Keratinocyte (primary cell): Measurements from ENCODE around the gene BOLL. TPM values are rescaled to one million over a fixed set of nuclear protein-coding genes. Genes with fewer than 3 reads are reported as not detected.

ENCODE experiments used
- DNase-seq: peaks from one replicate; pipeline ENCODE4 v3.0.0-alpha.2; 2011; ENCODE audit warnings: low read depth, missing footprints, low spot score
- FAIRE-seq: peaks from 2 replicates; lab custom pipeline; 2011; peaks lifted over from hg19 to GRCh38; lab: Jason Lieb, UNC
- H2AFZ ChIP-seq: 2 replicates; pipeline ENCODE4 v1.6.0; 2012; ENCODE audit warnings: low read length, control low read depth, inconsistent platforms; ENCODE audit not compliant: control insufficient read depth
- H3K27ac ChIP-seq: 2 replicates; pipeline ENCODE4 v1.5.1; 2011; ENCODE audit warnings: low read length; ENCODE audit not compliant: control insufficient read depth, insufficient read depth
- H3K27me3 ChIP-seq: 3 replicates; pipeline ENCODE4 v1.6.0; 2011; ENCODE audit warnings: low read length; ENCODE audit not compliant: control insufficient read depth, insufficient read depth; ENCODE audit errors: extremely low read depth
- H3K36me3 ChIP-seq, 2 experiments: 2 replicates in 1 of 2; 3 replicates in 1 of 2; pipeline ENCODE4 v1.5.1; 2011; ENCODE audit warnings: low read length in 2 of 2, mild to moderate bottlenecking in 1 of 2; ENCODE audit not compliant: control insufficient read depth in 2 of 2, insufficient read depth in 2 of 2; ENCODE audit errors: extremely low read depth in 1 of 2
- H3K4me1 ChIP-seq: 3 replicates; pipeline ENCODE4 v1.5.1; 2011; ENCODE audit warnings: low read length; ENCODE audit not compliant: control insufficient read depth, insufficient read depth; ENCODE audit errors: extremely low read depth
- H3K4me2 ChIP-seq: 3 replicates; pipeline ENCODE4 v1.6.0; 2011; ENCODE audit warnings: low read depth, low read length; ENCODE audit not compliant: control insufficient read depth, insufficient read depth; ENCODE audit errors: extremely low read depth
- H3K4me3 ChIP-seq, 3 experiments: fragments of 200-600 bp in 1 of 3; sonication (generic) in 1 of 3; 2 replicates in 2 of 3; 3 replicates in 1 of 3; pipeline ENCODE4 v1.5.1; 2011 to 2016; ENCODE audit warnings: low read length in 3 of 3, mild to moderate bottlenecking in 3 of 3, control low read depth in 2 of 3, inconsistent platforms in 1 of 3, low read depth in 1 of 3, mixed read lengths in 1 of 3, mixed run types in 1 of 3, moderate library complexity in 1 of 3; ENCODE audit not compliant: control insufficient read depth in 2 of 3, insufficient read depth in 2 of 3; ENCODE audit errors: extremely low read depth in 1 of 3
- H3K79me2 ChIP-seq: 2 replicates; pipeline ENCODE4 v1.6.0; 2012; ENCODE audit warnings: low read length; ENCODE audit not compliant: control insufficient read depth, insufficient read depth
- H3K9ac ChIP-seq: 3 replicates; pipeline ENCODE4 v1.6.0; 2011; ENCODE audit warnings: low read length; ENCODE audit not compliant: control insufficient read depth, insufficient read depth; ENCODE audit errors: extremely low read depth
- H3K9me1 ChIP-seq: 3 replicates; pipeline ENCODE4 v1.6.0; 2011; ENCODE audit warnings: low read length; ENCODE audit not compliant: control insufficient read depth, insufficient read depth; ENCODE audit errors: extremely low read depth
- H3K9me3 ChIP-seq: 2 replicates; pipeline ENCODE4 v1.5.1; 2012; ENCODE audit warnings: low read depth, low read length; ENCODE audit not compliant: control insufficient read depth
- H4K20me1 ChIP-seq: 3 replicates; pipeline ENCODE4 v1.6.0; 2011; ENCODE audit warnings: low read length; ENCODE audit not compliant: control insufficient read depth, insufficient read depth; ENCODE audit errors: extremely low read depth
- CTCF ChIP-seq, 3 experiments: IDR thresholded peaks in 1 of 3; conservative IDR thresholded peaks in 1 of 3; optimal IDR thresholded peaks in 1 of 3; 2 replicates in 2 of 3; 3 replicates in 1 of 3; pipeline versions ENCODE3 to v1.5.1; 2011; ENCODE audit warnings: low read length in 3 of 3, mild to moderate bottlenecking in 3 of 3, moderate library complexity in 2 of 3, control low read depth in 1 of 3, inconsistent platforms in 1 of 3; ENCODE audit not compliant: insufficient read depth in 2 of 3; ENCODE audit errors: extremely low read depth in 1 of 3
- EZH2 ChIP-seq: IDR thresholded peaks from one replicate; pipeline ENCODE4 v1.6.1; 2012; ENCODE audit warnings: inconsistent platforms, mild to moderate bottlenecking, low read length, moderate library complexity
- dilution Hi-C: fragments of 300-500 bp; cut with MboI; formaldehyde crosslinking; loops from one replicate; pipeline ENCODE4 v1.7.0; 2020; ENCODE audit warnings: low sequenced_read_pairs; ENCODE audit not compliant: extremely low pct_ligation_motif_present
- polyA plus RNA-seq, 5 experiments: library from polyadenylated mRNA; depleted of rRNA in 3 of 5; stranded (reverse) in 3 of 5; stranded (forward) in 1 of 5; unstranded in 1 of 5; fragments of >200 nt; gene quantifications; 1 replicate in 1 of 5; 2 replicates in 3 of 5; 3 replicates in 1 of 5; pipeline versions ENCODE4 v1.2.1 to v1.2.3, GENCODE V29; 2011 to 2012; ENCODE audit warnings: missing spikeins in 2 of 5, low read depth in 1 of 5, low replicate concordance in 1 of 5

BOLL gene
- polyA plus RNA-seq, 1 donor (not counting 4 experiments of a cell fraction or from before 2014, with no cell fraction given), result not detected

DNA sequence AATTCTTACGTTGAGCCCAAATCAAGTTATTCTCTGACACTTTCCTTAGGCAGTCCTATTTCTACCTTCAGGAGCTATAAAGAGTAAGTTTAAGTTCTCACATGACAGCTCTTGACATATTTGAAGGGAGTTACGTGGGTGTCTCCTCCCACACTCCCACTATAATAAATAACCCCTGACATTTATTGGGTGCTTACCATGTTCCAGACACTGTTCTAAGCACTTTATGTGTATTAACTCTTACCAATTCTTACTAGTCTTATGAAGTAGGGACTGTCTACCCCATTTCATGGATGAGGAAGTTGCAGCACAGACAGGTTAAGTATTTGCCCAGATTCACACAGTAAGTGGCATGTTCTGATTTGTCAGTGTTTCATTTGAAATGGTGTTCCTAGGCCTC is 37.2 kb upstream of the BOLL start:
- H3K4me2 ChIP-seq, result no peak overlapping the region
- dilution Hi-C loops, result loop anchor here (25.0 kb wide), 1 partner anchor 290 kb away; no protein-coding TSS in a partner anchor
- no peaks in the 10 kb centered on the region for H3K9me3 ChIP-seq
- H4K20me1 ChIP-seq, result no peaks in the 10 kb centered on the region
- H3K4me3 ChIP-seq, result no peak overlapping the region
- FAIRE-seq (no peak), DNase-seq (no peak)
- H3K79me2 ChIP-seq, result no peaks in the 10 kb centered on the region
- H3K4me1 ChIP-seq, result no peaks in the 10 kb centered on the region
- H3K27me3 ChIP-seq, result no peaks in the 10 kb centered on the region
- H2AFZ ChIP-seq, result no peak overlapping the region
- no peak overlapping the region for H3K27ac ChIP-seq
- H3K9ac ChIP-seq, result no peak overlapping the region
- no peaks in the 10 kb centered on the region for H3K36me3 ChIP-seq
- no peak for TF ChIP-seq EZH2
- no peaks in the 10 kb centered on the region for H3K9me1 ChIP-seq

DNA sequence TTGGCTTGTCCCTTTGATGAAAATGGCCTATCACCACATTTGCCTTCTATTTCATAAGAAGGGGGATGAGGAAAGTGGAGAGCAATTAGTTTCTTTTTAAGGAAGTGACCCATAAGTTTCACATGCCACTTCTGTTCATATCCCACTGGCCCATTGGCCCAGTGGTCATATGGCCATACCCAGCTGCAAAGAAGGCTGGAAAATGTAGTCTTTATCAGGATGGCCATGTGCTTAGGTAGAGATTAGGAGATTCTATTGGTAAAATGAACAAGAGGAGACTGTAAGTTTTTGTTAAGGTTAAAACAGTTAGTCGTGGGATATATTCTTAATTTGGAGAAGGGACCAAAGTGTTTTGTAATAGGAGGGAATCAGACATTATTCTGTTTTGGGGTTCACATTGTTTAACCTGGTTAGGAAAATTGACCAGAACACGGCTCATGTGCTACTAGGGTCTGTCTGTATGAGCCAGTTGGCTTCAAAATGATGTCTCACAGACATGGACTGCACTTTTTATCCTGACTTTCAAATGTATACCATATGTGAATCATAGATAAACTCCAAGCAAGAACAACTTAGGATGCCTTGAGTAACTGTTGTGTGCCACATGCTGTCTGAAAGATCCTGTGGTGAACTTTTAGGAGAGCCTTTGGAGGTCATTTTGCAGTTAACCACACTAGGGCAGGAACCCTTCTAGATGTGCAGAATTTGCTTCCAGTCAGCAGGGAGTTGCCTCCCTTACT is 36.6 kb upstream of the BOLL start:
- H3K4me2 ChIP-seq, result no peak overlapping the region
- dilution Hi-C loops, result loop anchor here (25.0 kb wide), 1 partner anchor 291 kb away; no protein-coding TSS in a partner anchor
- no peaks in the 10 kb centered on the region for H3K36me3 ChIP-seq
- FAIRE-seq (no peak), DNase-seq (no peak)
- TF ChIP-seq EZH2 (no peak), CTCF (optimal IDR thresholded peaks at IDR 0.05 in 1 of 3, IDR thresholded peaks at IDR 0.05 in 1 of 3, conservative IDR thresholded peaks at IDR 0.05 in 1 of 3; ENCODE audit: extremely low read depth in 1 of 3, insufficient read depth in 2 of 3, low read length in 3 of 3) (no peak)
- H3K4me3 ChIP-seq, result no peak overlapping the region
- H3K27me3 ChIP-seq, result no peaks in the 10 kb centered on the region
- no peak overlapping the region for H3K27ac ChIP-seq
- H3K79me2 ChIP-seq, result no peaks in the 10 kb centered on the region
- no peaks in the 10 kb centered on the region for H4K20me1 ChIP-seq
- H3K9me1 ChIP-seq, result no peaks in the 10 kb centered on the region
- no peak overlapping the region for H3K9ac ChIP-seq
- no peaks in the 10 kb centered on the region for H3K9me3 ChIP-seq
- no peak overlapping the region for H2AFZ ChIP-seq
- no peaks in the 10 kb centered on the region for H3K4me1 ChIP-seq
